Right lobe of liver (tissue), 4 donors: ENCODE data around the gene ARL1.

Source experiments
- POLR2A ChIP-seq: fragments of 450-650 bp; IDR thresholded peaks from one replicate; pipeline ENCODE4 v1.6.1; 2017; ENCODE audit warnings: antibody characterized with exemption, mild to moderate bottlenecking
- TF ChIP-seq, protein P1 (sequence below), 4 donors: fragments of 200-600 bp in 3 of 4; fragments of 450-650 bp in 1 of 4; IDR thresholded peaks; one replicate each; pipeline versions ENCODE4 v1.5.1 to v1.8.0; 2016 to 2022; ENCODE audit warnings: antibody characterized with exemption in 4 of 4, mild to moderate bottlenecking in 2 of 4
- donor health status: DM: no; HTN: no; CAD: no.
- donor health status: DM: no; HTN: no; CAD: no.
- donor health status: DM: no; HTN: yes; CAD: no.

- TF ChIP-seq, protein P1, sequence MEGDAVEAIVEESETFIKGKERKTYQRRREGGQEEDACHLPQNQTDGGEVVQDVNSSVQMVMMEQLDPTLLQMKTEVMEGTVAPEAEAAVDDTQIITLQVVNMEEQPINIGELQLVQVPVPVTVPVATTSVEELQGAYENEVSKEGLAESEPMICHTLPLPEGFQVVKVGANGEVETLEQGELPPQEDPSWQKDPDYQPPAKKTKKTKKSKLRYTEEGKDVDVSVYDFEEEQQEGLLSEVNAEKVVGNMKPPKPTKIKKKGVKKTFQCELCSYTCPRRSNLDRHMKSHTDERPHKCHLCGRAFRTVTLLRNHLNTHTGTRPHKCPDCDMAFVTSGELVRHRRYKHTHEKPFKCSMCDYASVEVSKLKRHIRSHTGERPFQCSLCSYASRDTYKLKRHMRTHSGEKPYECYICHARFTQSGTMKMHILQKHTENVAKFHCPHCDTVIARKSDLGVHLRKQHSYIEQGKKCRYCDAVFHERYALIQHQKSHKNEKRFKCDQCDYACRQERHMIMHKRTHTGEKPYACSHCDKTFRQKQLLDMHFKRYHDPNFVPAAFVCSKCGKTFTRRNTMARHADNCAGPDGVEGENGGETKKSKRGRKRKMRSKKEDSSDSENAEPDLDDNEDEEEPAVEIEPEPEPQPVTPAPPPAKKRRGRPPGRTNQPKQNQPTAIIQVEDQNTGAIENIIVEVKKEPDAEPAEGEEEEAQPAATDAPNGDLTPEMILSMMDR (IDR thresholded peaks at IDR 0.05) = no peak
- TF ChIP-seq POLR2A = no peak
Observed at GRCh38 chr12:101356794-101357193, 50.8 kb downstream of the ARL1 start.
